PC-3 (cell line): ENCODE data around the gene ACYP2.

Experiments used
- EZH2 ChIP-seq: fragments of 300-600 bp; sonication (generic); IDR thresholded peaks from one replicate; pipeline ENCODE4 v1.6.1; 2017; ENCODE audit warnings: antibody characterized with exemption, mild to moderate bottlenecking, low read length; ENCODE audit not compliant: unreplicated experiment
- TF ChIP-seq, protein P1 (sequence below): fragments of 300-600 bp; sonication (generic); conservative IDR thresholded peaks from 2 replicates; pipeline ENCODE4 v1.5.1; 2017; ENCODE audit warnings: antibody characterized with exemption, low read depth, mild to moderate bottlenecking, low read length

DNA sequence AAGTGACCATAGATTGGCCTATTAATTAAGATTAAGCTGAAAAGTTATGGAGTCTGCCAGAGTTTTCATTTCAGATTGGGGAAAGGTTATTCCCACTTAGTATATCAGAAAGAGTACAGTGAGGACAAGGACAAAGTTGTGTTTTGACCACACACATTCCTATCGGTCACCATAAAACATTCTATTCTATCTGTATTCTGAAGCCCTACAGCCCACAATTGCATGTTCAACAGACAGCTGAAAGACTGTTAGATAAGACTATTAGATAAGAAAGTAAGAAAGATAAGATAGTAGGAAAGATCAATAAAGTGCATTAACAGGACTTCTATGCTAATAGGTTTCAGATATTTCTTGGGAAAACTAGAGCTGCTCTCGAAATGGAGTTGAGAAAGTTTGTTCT, 26.7 kb upstream of the ACYP2 start:
- TF ChIP-seq, protein P1, sequence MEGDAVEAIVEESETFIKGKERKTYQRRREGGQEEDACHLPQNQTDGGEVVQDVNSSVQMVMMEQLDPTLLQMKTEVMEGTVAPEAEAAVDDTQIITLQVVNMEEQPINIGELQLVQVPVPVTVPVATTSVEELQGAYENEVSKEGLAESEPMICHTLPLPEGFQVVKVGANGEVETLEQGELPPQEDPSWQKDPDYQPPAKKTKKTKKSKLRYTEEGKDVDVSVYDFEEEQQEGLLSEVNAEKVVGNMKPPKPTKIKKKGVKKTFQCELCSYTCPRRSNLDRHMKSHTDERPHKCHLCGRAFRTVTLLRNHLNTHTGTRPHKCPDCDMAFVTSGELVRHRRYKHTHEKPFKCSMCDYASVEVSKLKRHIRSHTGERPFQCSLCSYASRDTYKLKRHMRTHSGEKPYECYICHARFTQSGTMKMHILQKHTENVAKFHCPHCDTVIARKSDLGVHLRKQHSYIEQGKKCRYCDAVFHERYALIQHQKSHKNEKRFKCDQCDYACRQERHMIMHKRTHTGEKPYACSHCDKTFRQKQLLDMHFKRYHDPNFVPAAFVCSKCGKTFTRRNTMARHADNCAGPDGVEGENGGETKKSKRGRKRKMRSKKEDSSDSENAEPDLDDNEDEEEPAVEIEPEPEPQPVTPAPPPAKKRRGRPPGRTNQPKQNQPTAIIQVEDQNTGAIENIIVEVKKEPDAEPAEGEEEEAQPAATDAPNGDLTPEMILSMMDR: no peak
- no peak for TF ChIP-seq EZH2
